K562 (cell line): ENCODE measurements around the gene TTC24. TPM values are rescaled to one million over a fixed set of nuclear protein-coding genes. Genes with fewer than 3 reads are reported as not detected.

Experiments used
- DPF2 ChIP-seq: fragments of 450-650 bp; IDR thresholded peaks from 2 replicates; pipeline ENCODE4 v1.6.1; 2016
- GATAD2A ChIP-seq: fragments of 450-650 bp; IDR thresholded peaks from 2 replicates; pipeline ENCODE4 v1.6.1; 2017
- HDAC8 ChIP-seq: fragments of 450-650 bp; IDR thresholded peaks from 2 replicates; pipeline ENCODE4 v1.6.1; 2016; ENCODE audit warnings: mild to moderate bottlenecking, missing genetic modification characterization, moderate library complexity, missing compliant biosample characterization
- KLF13 ChIP-seq: fragments of 450-650 bp; IDR thresholded peaks from 2 replicates; pipeline ENCODE4 v1.6.1; 2016; ENCODE audit warnings: missing genetic modification characterization, low read depth, mild to moderate bottlenecking, missing compliant biosample characterization, moderate library complexity, borderline replicate concordance
- MAZ ChIP-seq, 2 experiments: fragments of 450-650 bp in 1 of 2; sonication (generic) in 1 of 2; formaldehyde crosslinking; IDR thresholded peaks in 1 of 2; conservative IDR thresholded peaks in 1 of 2; 2 replicates each; pipeline versions ENCODE4 v1.4.0 to v1.5.0; 2020; ENCODE audit warnings: mild to moderate bottlenecking in 1 of 2, missing genetic modification reagents in 1 of 2
- PATZ1 ChIP-seq: fragments of 250-450 bp; sonication (Bioruptor Pico); IDR thresholded peaks from 2 replicates; pipeline ENCODE4 v1.5.0; 2020; ENCODE audit warnings: mild to moderate bottlenecking, borderline replicate concordance
- RCOR1 ChIP-seq, 2 experiments: IDR thresholded peaks; 2 replicates each; pipeline ENCODE4 v1.6.1; 2012; ENCODE audit warnings: low read depth in 2 of 2, low read length in 2 of 2, borderline replicate concordance in 1 of 2, improper control_type of control experiment in 1 of 2
- REST ChIP-seq, 2 experiments: fragments of 450-650 bp; formaldehyde crosslinking in 1 of 2; IDR thresholded peaks; 2 replicates each; pipeline versions ENCODE4 v1.4.0 to v1.6.1; 2014 to 2020; ENCODE audit warnings: mild to moderate bottlenecking in 2 of 2, borderline replicate concordance in 1 of 2, low read depth in 1 of 2
- SIX5 ChIP-seq, 2 experiments: IDR thresholded peaks; 2 replicates each; pipeline ENCODE4 v1.6.1; 2011; ENCODE audit warnings: low read length in 2 of 2, borderline replicate concordance in 1 of 2, low read depth in 1 of 2, mild to moderate bottlenecking in 1 of 2, moderate library complexity in 1 of 2; ENCODE audit not compliant: insufficient read depth in 1 of 2
- SMAD4 ChIP-seq: fragments of 250-450 bp; sonication (Bioruptor Pico); conservative IDR thresholded peaks from 2 replicates; pipeline ENCODE4 v1.8.0; 2021; ENCODE audit warnings: inconsistent platforms, mild to moderate bottlenecking, moderate library complexity
- TBP ChIP-seq: optimal IDR thresholded peaks from 2 replicates; pipeline ENCODE3; 2011; ENCODE audit warnings: low read depth, low read length, improper control_type of control experiment
- TCF7 ChIP-seq: sonication (generic); IDR thresholded peaks from 2 replicates; pipeline ENCODE4 v1.6.1; 2016; ENCODE audit warnings: antibody characterized with exemption, borderline replicate concordance
- polyA plus RNA-seq, 8 experiments: library from polyadenylated mRNA; depleted of rRNA in 4 of 8; stranded (reverse) in 5 of 8; unstranded in 3 of 8; fragments of >200 nt; fragmentation: Nextera tagmentation in 2 of 8; fragmentation: Illumina TruSeq in 1 of 8; extraction: Ambion mirVana in 2 of 8; extraction: Trizol in 1 of 8; gene quantifications; 2 replicates each; pipeline versions ENCODE4 v1.2.1 to v1.2.3, GENCODE V29; 2011 to 2014; ENCODE audit warnings: inconsistent platforms in 1 of 8, missing spikeins in 1 of 8
- total RNA-seq, 7 experiments: library from RNA; depleted of rRNA in 6 of 7; stranded (reverse); fragments of >200 nt in 6 of 7; fragmentation: Illumina TruSeq in 2 of 7; extraction: Trizol in 2 of 7; gene quantifications; 2 replicates each; pipeline versions ENCODE4 v1.2.1 to v1.2.3, GENCODE V29; 2011 to 2021; ENCODE audit warnings: low replicate concordance in 1 of 7
- TF ChIP-seq, protein P1 (sequence below): sonication (generic); formaldehyde crosslinking; IDR thresholded peaks from 2 replicates; pipeline ENCODE4 v1.9.0; 2022; ENCODE audit warnings: mild to moderate bottlenecking, missing genetic modification reagents

Gene TTC24
- total and polyA plus RNA-seq, 9 of the 15 experiments (the other 6 are each of a cell fraction or from before 2014, with no cell fraction given): not detected

DNA sequence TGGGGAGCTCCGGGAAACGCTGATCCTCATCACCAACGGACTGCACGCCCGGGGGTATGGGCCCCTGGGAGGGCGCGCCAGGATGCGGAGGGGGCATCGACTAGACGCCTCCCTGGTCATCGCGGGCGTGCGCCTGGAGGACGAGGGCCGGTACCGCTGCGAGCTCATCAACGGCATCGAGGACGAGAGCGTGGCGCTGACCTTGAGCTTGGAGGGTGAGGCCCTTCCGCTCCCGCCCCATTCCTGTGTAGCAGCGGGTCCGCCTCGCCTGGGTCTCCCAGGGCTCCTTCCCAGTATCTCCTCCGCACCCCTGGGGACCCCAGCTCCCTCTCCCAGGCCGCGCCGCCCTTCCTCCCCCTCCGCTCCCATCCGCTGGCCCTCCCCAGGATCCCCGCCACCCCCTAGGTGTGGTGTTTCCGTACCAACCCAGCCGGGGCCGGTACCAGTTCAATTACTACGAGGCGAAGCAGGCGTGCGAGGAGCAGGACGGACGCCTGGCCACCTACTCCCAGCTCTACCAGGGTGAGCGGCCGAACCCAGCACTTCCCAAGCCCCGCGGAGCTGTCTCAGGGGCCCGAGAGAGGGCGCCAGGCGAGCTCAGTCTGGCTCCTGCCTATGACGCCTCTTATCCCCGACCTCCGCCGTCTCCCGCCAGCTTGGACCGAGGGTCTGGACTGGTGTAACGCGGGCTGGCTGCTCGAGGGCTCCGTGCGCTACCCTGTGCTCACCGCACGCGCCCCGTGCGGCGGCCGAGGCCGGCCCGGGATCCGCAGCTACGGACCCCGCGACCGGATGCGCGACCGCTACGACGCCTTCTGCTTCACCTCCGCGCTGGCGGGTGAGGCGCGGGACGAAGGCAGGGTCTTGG, 44.7 kb downstream of the TTC24 start (continued):
- TF ChIP-seq REST (IDR thresholded peaks at IDR 0.05; ENCODE audit: borderline replicate concordance) (no peak; the same call in 1 of the 2 replicates), REST (CRISPR knock-in tag; IDR thresholded peaks at IDR 0.05; ENCODE audit: low read depth) (0 out of 2 replicates have a peak, but pooled peaks have one; percentile 29), SIX5 (IDR thresholded peaks at IDR 0.05; ENCODE audit: borderline replicate concordance in 1 of 2, insufficient read depth in 1 of 2, low read depth in 1 of 2, low read length in 2 of 2) (peak in 1 of 2 experiments; percentile 24; a peak in 1 of 4 replicates), KLF13 (tag) (0 out of 2 replicates have a peak, but pooled peaks have one; percentile 26), DPF2 (0 out of 2 replicates have a peak, but pooled peaks have one; percentile 11), RCOR1 (IDR thresholded peaks at IDR 0.05; ENCODE audit: borderline replicate concordance in 1 of 2, low read depth in 2 of 2, low read length in 2 of 2) (peak in 1 of 2 experiments; percentile 65; a peak in 2 of 4 replicates), HDAC8 (tag) (no peak), TBP (peak; percentile 65), GATAD2A (0 out of 2 replicates have a peak, but pooled peaks have one; percentile 32), SMAD4 (peak; percentile 89), MAZ (CRISPR knock-in tag; conservative IDR thresholded peaks at IDR 0.05 in 1 of 2, IDR thresholded peaks at IDR 0.05 in 1 of 2) (peak in 1 of 2 experiments; percentile 81; a peak in 3 of 4 replicates), PATZ1 (no peak), TCF7 (no peak)
- TF ChIP-seq, protein P1, sequence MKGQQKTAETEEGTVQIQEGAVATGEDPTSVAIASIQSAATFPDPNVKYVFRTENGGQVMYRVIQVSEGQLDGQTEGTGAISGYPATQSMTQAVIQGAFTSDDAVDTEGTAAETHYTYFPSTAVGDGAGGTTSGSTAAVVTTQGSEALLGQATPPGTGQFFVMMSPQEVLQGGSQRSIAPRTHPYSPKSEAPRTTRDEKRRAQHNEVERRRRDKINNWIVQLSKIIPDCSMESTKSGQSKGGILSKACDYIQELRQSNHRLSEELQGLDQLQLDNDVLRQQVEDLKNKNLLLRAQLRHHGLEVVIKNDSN (CRISPR knock-in tag): peak; percentile 32; the same call in 1 of the 2 replicates
